Neural progenitor cell (in vitro differentiated cells): ENCODE measurements around the gene TLE5. TPM values are rescaled to one million over a fixed set of nuclear protein-coding genes. Genes with fewer than 3 reads are reported as not detected.

Experiments used
- DNase-seq: peaks from one replicate; pipeline ENCODE4 v3.0.0-alpha.2; 2016; ENCODE audit warnings: low spot score
- H2AFZ ChIP-seq: fragments of 200-600 bp; sonication (generic); replicated peaks from 2 replicates; pipeline ENCODE4 v1.6.1; 2016; ENCODE audit warnings: antibody characterized with exemption
- H3F3A ChIP-seq: fragments of 200-600 bp; sonication (generic); 2 replicates; pipeline ENCODE4 v1.6.1; 2016; ENCODE audit warnings: antibody characterized with exemption, low read depth
- H3K27ac ChIP-seq: fragments of 200-600 bp; sonication (generic); 2 replicates; pipeline ENCODE4 v1.5.1; 2016; ENCODE audit warnings: mild to moderate bottlenecking
- H3K27me3 ChIP-seq: fragments of 200-600 bp; sonication (generic); 2 replicates; pipeline ENCODE4 v1.6.1; 2016; ENCODE audit warnings: mild to moderate bottlenecking, moderate library complexity
- H3K36me3 ChIP-seq: fragments of 200-600 bp; sonication (generic); 2 replicates; pipeline ENCODE4 v1.5.1; 2016
- H3K4me1 ChIP-seq: fragments of 200-600 bp; sonication (generic); 2 replicates; pipeline ENCODE4 v1.6.1; 2016; ENCODE audit warnings: mixed run types
- H3K4me2 ChIP-seq: fragments of 200-600 bp; sonication (generic); 2 replicates; pipeline ENCODE4 v1.6.1; 2016
- H3K4me3 ChIP-seq: fragments of 200-600 bp; sonication (generic); 2 replicates; pipeline ENCODE4 v1.5.1; 2016
- H3K79me2 ChIP-seq: fragments of 200-600 bp; sonication (generic); 2 replicates; pipeline ENCODE4 v1.6.1; 2016; ENCODE audit warnings: low read depth
- H3K9ac ChIP-seq: fragments of 200-600 bp; sonication (generic); 2 replicates; pipeline ENCODE4 v1.6.1; 2016
- H3K9me3 ChIP-seq: fragments of 200-600 bp; sonication (generic); 2 replicates; pipeline ENCODE4 v1.5.1; 2016; ENCODE audit warnings: low read depth
- H4K20me1 ChIP-seq: fragments of 200-600 bp; sonication (generic); 2 replicates; pipeline ENCODE4 v1.6.1; 2016; ENCODE audit warnings: low read depth
- H3K27ac Mint-ChIP-seq: 3 replicates; pipeline ENCODE4 v1.8.0; 2021; ENCODE audit warnings: mixed read lengths
- H3K27me3 Mint-ChIP-seq: 2 replicates; pipeline ENCODE4 v1.8.0; 2022; ENCODE audit warnings: low read depth, mild to moderate bottlenecking, inconsistent platforms, moderate library complexity, mixed read lengths; ENCODE audit not compliant: insufficient read depth
- H3K36me3 Mint-ChIP-seq: 3 replicates; pipeline ENCODE4 v1.8.0; 2021; ENCODE audit warnings: mixed read lengths
- H3K4me1 Mint-ChIP-seq: 3 replicates; pipeline ENCODE4 v1.8.0; 2021; ENCODE audit warnings: mixed read lengths
- H3K4me3 Mint-ChIP-seq: 3 replicates; pipeline ENCODE4 v1.8.0; 2021; ENCODE audit warnings: mild to moderate bottlenecking, moderate library complexity, mixed read lengths
- H3K9me3 Mint-ChIP-seq: 3 replicates; pipeline ENCODE4 v1.8.0; 2020; ENCODE audit warnings: mixed read lengths
- EZH2 ChIP-seq: fragments of 200-600 bp; sonication (generic); IDR thresholded peaks from 2 replicates; pipeline ENCODE4 v1.6.1; 2017; ENCODE audit warnings: antibody characterized with exemption, mild to moderate bottlenecking, moderate library complexity
- EZH2phosphoT487 ChIP-seq: fragments of 200-600 bp; sonication (generic); IDR thresholded peaks from 2 replicates; pipeline ENCODE4 v1.6.1; 2017; ENCODE audit warnings: antibody characterized with exemption
- total RNA-seq: library from RNA; depleted of rRNA; stranded (reverse); fragments of >200 nt; gene quantifications from 2 replicates; pipeline ENCODE4 v1.2.3, GENCODE V29; 2015; ENCODE audit warnings: low replicate concordance
- TF ChIP-seq, protein P1 (sequence below): fragments of 200-600 bp; sonication (generic); IDR thresholded peaks from 2 replicates; pipeline ENCODE4 v1.5.1; 2017; ENCODE audit warnings: antibody characterized with exemption, mild to moderate bottlenecking

Gene TLE5
- total RNA-seq, 1 donor from 2014 or later, result 54.6 TPM

DNA sequence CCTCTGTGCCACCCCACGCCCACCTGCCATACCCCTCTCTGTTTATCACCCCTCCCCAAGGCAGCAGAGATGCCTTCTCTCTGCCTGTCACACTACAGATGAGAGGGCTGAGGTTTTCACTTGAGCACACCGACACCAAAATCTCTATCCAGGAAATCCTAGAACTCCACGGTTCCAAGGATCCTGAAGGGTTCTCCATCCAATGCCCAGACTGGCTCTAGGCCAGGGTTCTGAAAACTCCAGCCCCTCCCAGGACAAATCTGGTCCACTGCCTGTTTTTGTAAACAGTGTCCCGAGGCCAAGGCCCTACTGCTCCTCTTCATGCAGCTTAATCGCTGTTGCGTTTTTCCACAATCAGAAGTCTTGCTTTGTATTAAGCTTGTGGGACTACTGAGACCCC, 53.3 kb downstream of the TLE5 start:
- no peak for TF ChIP-seq EZH2phosphoT487
- TF ChIP-seq EZH2, result no peak
- TF ChIP-seq, protein P1, sequence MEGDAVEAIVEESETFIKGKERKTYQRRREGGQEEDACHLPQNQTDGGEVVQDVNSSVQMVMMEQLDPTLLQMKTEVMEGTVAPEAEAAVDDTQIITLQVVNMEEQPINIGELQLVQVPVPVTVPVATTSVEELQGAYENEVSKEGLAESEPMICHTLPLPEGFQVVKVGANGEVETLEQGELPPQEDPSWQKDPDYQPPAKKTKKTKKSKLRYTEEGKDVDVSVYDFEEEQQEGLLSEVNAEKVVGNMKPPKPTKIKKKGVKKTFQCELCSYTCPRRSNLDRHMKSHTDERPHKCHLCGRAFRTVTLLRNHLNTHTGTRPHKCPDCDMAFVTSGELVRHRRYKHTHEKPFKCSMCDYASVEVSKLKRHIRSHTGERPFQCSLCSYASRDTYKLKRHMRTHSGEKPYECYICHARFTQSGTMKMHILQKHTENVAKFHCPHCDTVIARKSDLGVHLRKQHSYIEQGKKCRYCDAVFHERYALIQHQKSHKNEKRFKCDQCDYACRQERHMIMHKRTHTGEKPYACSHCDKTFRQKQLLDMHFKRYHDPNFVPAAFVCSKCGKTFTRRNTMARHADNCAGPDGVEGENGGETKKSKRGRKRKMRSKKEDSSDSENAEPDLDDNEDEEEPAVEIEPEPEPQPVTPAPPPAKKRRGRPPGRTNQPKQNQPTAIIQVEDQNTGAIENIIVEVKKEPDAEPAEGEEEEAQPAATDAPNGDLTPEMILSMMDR, result no peak
- H3F3A ChIP-seq, result peaks cover 14% of the 10 kb centered on the region
- no peaks in the 10 kb centered on the region for H3K9me3 ChIP-seq
- H4K20me1 ChIP-seq, result no peaks in the 10 kb centered on the region
- no peak overlapping the region for H3K4me2 ChIP-seq
- Mint-ChIP-seq H3K36me3 (no peaks in the 10 kb centered on the region), H3K9me3 (no peaks in the 10 kb centered on the region), H3K4me3 (no peak overlapping the region), H3K27ac (peak overlapping the region; percentile 14), H3K4me1 (peaks cover 16% of the 10 kb centered on the region), H3K27me3 (peaks cover 28% of the 10 kb centered on the region)
- peaks cover 10% of the 10 kb centered on the region for H3K4me1 ChIP-seq
- H3K79me2 ChIP-seq, result no peaks in the 10 kb centered on the region
- H3K4me3 ChIP-seq, result no peak overlapping the region
- H3K27me3 ChIP-seq, result no peaks in the 10 kb centered on the region
- no peaks in the 10 kb centered on the region for H3K36me3 ChIP-seq
- H3K27ac ChIP-seq, result no peak overlapping the region
- no peak overlapping the region for H2AFZ ChIP-seq
- DNase-seq, result no peak
- H3K9ac ChIP-seq, result no peak overlapping the region

DNA sequence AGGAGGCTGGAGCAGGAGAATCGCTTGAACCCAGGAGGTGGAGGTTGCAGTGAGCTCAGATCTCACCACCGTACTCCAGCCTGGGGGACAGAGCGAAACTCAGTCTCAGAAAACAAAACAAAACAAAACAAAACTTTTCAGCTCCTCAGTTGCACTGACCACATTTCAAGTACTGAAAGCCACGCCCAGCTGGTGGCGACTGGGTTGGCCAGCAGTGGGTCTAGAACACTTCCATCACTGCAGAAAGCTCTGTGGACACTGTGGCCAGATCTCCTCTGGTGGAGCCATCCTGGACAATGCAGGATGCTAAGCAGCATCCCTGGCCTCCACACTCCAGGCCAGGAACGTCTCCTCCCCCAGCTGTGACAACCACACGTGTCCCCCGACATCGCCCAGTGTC, 54.3 kb downstream of the TLE5 start:
- Mint-ChIP-seq H3K27ac (no peak overlapping the region), H3K36me3 (no peaks in the 10 kb centered on the region)
- no peak overlapping the region for H2AFZ ChIP-seq

DNA sequence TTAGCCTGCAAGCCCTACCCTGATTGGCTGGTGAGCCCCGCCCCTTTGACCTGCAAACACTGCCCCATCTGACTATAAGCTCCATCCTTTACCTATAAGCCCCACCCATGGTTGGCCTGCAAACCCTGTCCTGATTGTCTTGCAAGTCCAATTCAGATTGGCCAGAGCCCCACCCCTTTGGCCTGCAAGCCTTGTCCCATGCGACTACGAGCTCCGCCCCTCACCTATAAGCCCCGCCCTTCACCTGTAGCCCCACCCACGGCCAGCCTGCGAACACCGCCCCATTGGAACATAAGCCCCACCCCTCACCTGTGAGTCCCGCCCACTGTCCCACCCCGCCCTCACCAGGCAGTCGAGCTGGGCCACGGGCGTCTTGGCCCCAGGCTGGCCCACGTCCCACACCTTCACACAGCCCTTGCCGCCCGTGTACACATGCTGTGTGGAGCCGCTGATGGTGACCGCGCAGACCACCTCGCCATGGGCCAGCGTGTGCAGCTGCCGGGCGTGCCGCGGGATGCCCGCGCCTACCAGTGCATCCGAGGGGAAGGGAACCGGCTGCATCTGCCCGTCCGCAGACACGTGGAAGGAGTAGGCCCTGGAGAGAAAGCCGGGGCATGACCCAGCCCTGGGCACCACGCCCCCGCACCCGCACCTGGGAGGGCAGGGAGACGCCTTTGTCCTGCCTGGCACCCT, 56.1 kb downstream of the TLE5 start:
- no peak overlapping the region for H3K27ac Mint-ChIP-seq

More for the DNA sequence above, 54.3 kb downstream of the TLE5 start:
- Histone ChIP-seq H3K9ac (no peak overlapping the region), H3K4me2 (no peak overlapping the region), H3K36me3 (no peaks in the 10 kb centered on the region), H3K9me3 (no peaks in the 10 kb centered on the region), H3K27ac (no peak overlapping the region), H3K4me1 (peaks cover 5% of the 10 kb centered on the region), H3F3A (peaks cover 3% of the 10 kb centered on the region), H3K79me2 (no peaks in the 10 kb centered on the region), H3K4me3 (no peak overlapping the region), H3K27me3 (no peaks in the 10 kb centered on the region), H4K20me1 (no peaks in the 10 kb centered on the region)
- H3K4me1 Mint-ChIP-seq, result peaks cover 14% of the 10 kb centered on the region
- no peaks in the 10 kb centered on the region for H3K9me3 Mint-ChIP-seq
- H3K4me3 Mint-ChIP-seq, result no peak overlapping the region
- TF ChIP-seq, protein P1, result no peak
- TF ChIP-seq EZH2 (no peak), EZH2phosphoT487 (no peak)
- DNase-seq, result no peak
- peaks cover 27% of the 10 kb centered on the region for H3K27me3 Mint-ChIP-seq

More for the DNA sequence above, 56.1 kb downstream of the TLE5 start:
- Histone ChIP-seq H3K4me3 (no peak overlapping the region), H3K79me2 (no peaks in the 10 kb centered on the region), H3K4me1 (no peaks in the 10 kb centered on the region), H3K4me2 (no peak overlapping the region), H4K20me1 (no peaks in the 10 kb centered on the region), H3K27me3 (no peaks in the 10 kb centered on the region), H3F3A (no peaks in the 10 kb centered on the region), H2AFZ (no peak overlapping the region), H3K9ac (no peak overlapping the region), H3K27ac (no peak overlapping the region), H3K36me3 (no peaks in the 10 kb centered on the region), H3K9me3 (no peaks in the 10 kb centered on the region)
- H3K4me3 Mint-ChIP-seq, result no peak overlapping the region
- DNase-seq, result no peak
- TF ChIP-seq, protein P1, result no peak
- no peaks in the 10 kb centered on the region for H3K9me3 Mint-ChIP-seq
- no peaks in the 10 kb centered on the region for H3K36me3 Mint-ChIP-seq
- peaks cover 6% of the 10 kb centered on the region for H3K4me1 Mint-ChIP-seq
- peaks cover 21% of the 10 kb centered on the region for H3K27me3 Mint-ChIP-seq
